ENCODE measurements around the gene ZSCAN5B. TPM values are rescaled to one million over a fixed set of nuclear protein-coding genes. Genes with fewer than 3 reads are reported as not detected.
"Not testable (repeated sequence)": the region's sequence is repeated elsewhere in the genome, so short reads cannot be mapped to it uniquely, and the experiment has no call there.

The ZSCAN5B gene
- total and polyA plus RNA-seq, 2 of the 8 experiments (the other 6 are each of a cell fraction or from before 2014, with no cell fraction given): not detected

GRCh38 chr19:56210036-56210435 is 12.5 kb upstream of the ZSCAN5B start:
- H2AK5ac ChIP-seq (ENCODE audit: low read depth, low read length); H3K56ac ChIP-seq (replicated peaks; ENCODE audit: insufficient read length, low read depth, low read length); H4K8ac ChIP-seq (ENCODE audit: extremely low read depth, insufficient read depth, low read length); H3K4me3 ChIP-seq (ENCODE audit: extremely low read depth in 1 of 4, insufficient read depth in 2 of 4, low read depth in 3 of 4, low read length in 4 of 4); H2BK5ac ChIP-seq (ENCODE audit: low read depth, low read length); H3K27me3 ChIP-seq (replicated peaks in 1 of 4; ENCODE audit: control insufficient read depth in 3 of 4, extremely low read depth in 1 of 4, insufficient read depth in 3 of 4, low read length in 3 of 4); DNase-seq (ENCODE audit: low read depth in 1 of 2, low spot score in 2 of 2); H4K5ac ChIP-seq (ENCODE audit: insufficient read length, low read depth, low read length); H3K4ac ChIP-seq (replicated peaks; ENCODE audit: insufficient read length, low read depth, low read length); H3K79me1 ChIP-seq (ENCODE audit: low read depth, low read length); H3K18ac ChIP-seq (ENCODE audit: extremely low read depth, low read length); H2BK12ac ChIP-seq (ENCODE audit: low read depth, low read length); H3K27ac ChIP-seq (ENCODE audit: low read depth, low read length); H4K91ac ChIP-seq (replicated peaks; ENCODE audit: insufficient read length, low read length); H2BK15ac ChIP-seq (ENCODE audit: low read length); POLR2A ChIA-PET (ENCODE audit: partially characterized antibody); H4K20me1 ChIP-seq (replicated peaks in 1 of 2; ENCODE audit: control insufficient read depth in 1 of 2, insufficient read depth in 2 of 2, low read length in 2 of 2); H3K23ac ChIP-seq (ENCODE audit: insufficient read length); H3K4me2 ChIP-seq (ENCODE audit: insufficient read depth in 1 of 2, low read depth in 2 of 2, low read length in 2 of 2); FAIRE-seq; H3K23me2 ChIP-seq (ENCODE audit: low read depth, low read length); H3K36me3 ChIP-seq (ENCODE audit: control insufficient read depth in 2 of 4, insufficient read depth in 4 of 4, low read length in 3 of 4); H2BK20ac ChIP-seq (ENCODE audit: low read length); H3K9ac ChIP-seq (replicated peaks in 1 of 4; ENCODE audit: extremely low read depth in 1 of 4, low read depth in 3 of 4, low read length in 3 of 4); H2BK120ac ChIP-seq (replicated peaks; ENCODE audit: low read depth, low read length); H3K9me3 ChIP-seq (ENCODE audit: insufficient read depth in 2 of 2, low read depth in 1 of 2, low read length in 1 of 2); H3K4me1 ChIP-seq (replicated peaks in 1 of 4; ENCODE audit: control insufficient read depth in 3 of 4, insufficient read depth in 4 of 4, low read length in 3 of 4); H3K79me2 ChIP-seq (ENCODE audit: control insufficient read depth in 1 of 2, insufficient read depth in 2 of 2, low read length in 2 of 2); H2AFZ ChIP-seq (ENCODE audit: low read length); H3K14ac ChIP-seq (ENCODE audit: insufficient read length): not testable (repeated sequence)
- CTCF ChIA-PET (ENCODE audit: partially characterized antibody): interaction anchor here (0.9 to 2.5 kb wide), 6 partner anchors 10 to 58 kb away, joined by 3 to 21 read pairs (median 4); no protein-coding TSS in a partner anchor
- 84% methylated on average over 6 of the region's 9 CpGs; no CpG with 5 or more reads in 1 of the 2 experiments for WGBS, 2 experiments (ENCODE audit: extremely low coverage in 1 of 2, insufficient coverage in 1 of 2, insufficient read length in 1 of 2, insufficient replicate concordance in 2 of 2, low coverage in 1 of 2, low lambda C conversion rate in 2 of 2, missing lambda C conversion rate in 1 of 2)

Data from H1 (cell line).